Liver (tissue), 9 donors: ENCODE measurements around the gene STX19. TPM values are rescaled to one million over a fixed set of nuclear protein-coding genes. Genes with fewer than 3 reads are reported as not detected.

ENCODE experiments used
- DNase-seq: peaks from one replicate; pipeline ENCODE4 v3.0.0-alpha.2; 2017; ENCODE audit warnings: low spot score
- H3K27ac ChIP-seq, 2 donors: one replicate each; pipeline ENCODE4 v1.7.0; 2013; ENCODE audit warnings: inconsistent platforms in 2 of 2, low read length in 2 of 2, control low read depth in 1 of 2, low read depth in 1 of 2, mild to moderate bottlenecking in 1 of 2
- H3K27me3 ChIP-seq, 4 donors: one replicate each; pipeline versions ENCODE4 v1.6.1 to v1.7.0; 2013; ENCODE audit warnings: low read length in 3 of 4, inconsistent platforms in 1 of 4, mild to moderate bottlenecking in 1 of 4, moderate library complexity in 1 of 4; ENCODE audit not compliant: control insufficient read depth in 4 of 4, insufficient read depth in 4 of 4
- H3K36me3 ChIP-seq, 4 donors: one replicate each; pipeline versions ENCODE4 v1.6.1 to v1.7.0; 2013; ENCODE audit warnings: low read length in 3 of 4, mild to moderate bottlenecking in 3 of 4, low read depth in 1 of 4, moderate library complexity in 1 of 4; ENCODE audit not compliant: control insufficient read depth in 4 of 4, insufficient read depth in 3 of 4
- H3K4me1 ChIP-seq, 4 donors: one replicate each; pipeline versions ENCODE4 v1.6.1 to v1.7.0; 2013; ENCODE audit warnings: low read length in 3 of 4, mild to moderate bottlenecking in 3 of 4, moderate library complexity in 1 of 4; ENCODE audit not compliant: control insufficient read depth in 4 of 4, insufficient read depth in 4 of 4
- H3K4me3 ChIP-seq, 3 donors: one replicate each; pipeline versions ENCODE4 v1.6.1 to v1.7.0; 2013; ENCODE audit warnings: low read length in 3 of 3, control low read depth in 1 of 3, low read depth in 1 of 3, mild to moderate bottlenecking in 1 of 3
- H3K9ac ChIP-seq, 2 donors: one replicate each; pipeline ENCODE4 v1.7.0; 2013; ENCODE audit warnings: low read length in 2 of 2, mild to moderate bottlenecking in 2 of 2, moderate library complexity in 2 of 2, control low read depth in 1 of 2, low read depth in 1 of 2
- H3K9me3 ChIP-seq, 4 donors: one replicate each; pipeline versions ENCODE4 v1.6.1 to v1.7.0; 2013; ENCODE audit warnings: low read length in 3 of 4; ENCODE audit not compliant: control insufficient read depth in 4 of 4
- ATF3 ChIP-seq: IDR thresholded peaks from 2 replicates; pipeline ENCODE4 v1.6.1; 2016; ENCODE audit warnings: antibody characterized with exemption
- CTCF ChIP-seq: fragments of 150-350 bp; IDR thresholded peaks from 2 replicates; pipeline ENCODE4 v1.5.1; 2017; ENCODE audit warnings: improper control_type of control experiment, low read depth, low read length; ENCODE audit not compliant: missing input control
- EGR1 ChIP-seq, 2 donors: IDR thresholded peaks; 2 replicates each; pipeline ENCODE4 v1.6.1; 2016 to 2018; ENCODE audit warnings: antibody characterized with exemption in 2 of 2, low read depth in 2 of 2
- FOXA1 ChIP-seq: IDR thresholded peaks from 2 replicates; pipeline ENCODE4 v1.6.1; 2016; ENCODE audit warnings: antibody characterized with exemption
- FOXA2 ChIP-seq: IDR thresholded peaks from 2 replicates; pipeline ENCODE4 v1.6.1; 2016; ENCODE audit warnings: antibody characterized with exemption
- GABPA ChIP-seq, 2 donors: IDR thresholded peaks in 1 of 2; conservative IDR thresholded peaks in 1 of 2; 2 replicates each; pipeline ENCODE4 v1.6.1; 2016; ENCODE audit warnings: antibody characterized with exemption in 2 of 2, mild to moderate bottlenecking in 1 of 2, moderate library complexity in 1 of 2
- HNF4A ChIP-seq, 2 donors: conservative IDR thresholded peaks; 2 replicates each; pipeline ENCODE4 v1.6.1; 2016; ENCODE audit warnings: antibody characterized with exemption in 2 of 2, mild to moderate bottlenecking in 2 of 2
- HNF4G ChIP-seq: IDR thresholded peaks from 2 replicates; pipeline ENCODE4 v1.6.1; 2016; ENCODE audit warnings: antibody characterized with exemption
- JUND ChIP-seq, 2 donors: IDR thresholded peaks; 2 replicates each; pipeline ENCODE4 v1.6.1; 2016; ENCODE audit warnings: antibody characterized with exemption in 2 of 2
- MAX ChIP-seq: IDR thresholded peaks from 2 replicates; pipeline ENCODE4 v1.6.1; 2016; ENCODE audit warnings: antibody characterized with exemption
- NR2F2 ChIP-seq: IDR thresholded peaks from 2 replicates; pipeline ENCODE4 v1.6.1; 2016; ENCODE audit warnings: antibody characterized with exemption
- RAD21 ChIP-seq, 2 donors: IDR thresholded peaks; 2 replicates each; pipeline ENCODE4 v1.6.1; 2016; ENCODE audit warnings: antibody characterized with exemption in 2 of 2, mild to moderate bottlenecking in 2 of 2
- REST ChIP-seq: IDR thresholded peaks from 2 replicates; pipeline ENCODE4 v1.6.1; 2016; ENCODE audit warnings: antibody characterized with exemption, mild to moderate bottlenecking
- RXRA ChIP-seq, 2 donors: IDR thresholded peaks; 2 replicates each; pipeline ENCODE4 v1.6.1; 2017 to 2018; ENCODE audit warnings: antibody characterized with exemption in 2 of 2, mild to moderate bottlenecking in 1 of 2
- SP1 ChIP-seq: IDR thresholded peaks from 2 replicates; pipeline ENCODE4 v1.6.1; 2018; ENCODE audit warnings: antibody characterized with exemption, mild to moderate bottlenecking
- TAF1 ChIP-seq: conservative IDR thresholded peaks from 2 replicates; pipeline ENCODE4 v1.6.1; 2016; ENCODE audit warnings: antibody characterized with exemption, mild to moderate bottlenecking
- YY1 ChIP-seq: IDR thresholded peaks from 2 replicates; pipeline ENCODE4 v1.6.1; 2016; ENCODE audit warnings: antibody characterized with exemption, mild to moderate bottlenecking
- ZBTB33 ChIP-seq: IDR thresholded peaks from 2 replicates; pipeline ENCODE4 v1.6.1; 2016; ENCODE audit warnings: antibody characterized with exemption
- WGBS: extraction: QIAGEN DNeasy Blood & Tissue Kit; methylation state at CpG from one replicate; pipeline ENCODE4 v1.1.7; 2013; 5-methylcytosine and 5-hydroxymethylcytosine counted together
- polyA plus RNA-seq, 2 donors: library from polyadenylated mRNA; stranded (reverse) in 1 of 2; unstranded in 1 of 2; fragments of 200-250 nt in 1 of 2; fragments of >200 nt in 1 of 2; fragmentation: Nextera tagmentation in 1 of 2; extraction: Ambion mirVana in 1 of 2; gene quantifications; one replicate each; pipeline versions ENCODE4 v1.2.1 to v1.2.3, GENCODE V29; 2013 to 2015
- total RNA-seq, 2 donors: library from RNA; depleted of rRNA; stranded (reverse); fragments of >200 nt; gene quantifications; one replicate each; pipeline ENCODE4 v1.2.3, GENCODE V29; 2014
- donor health status: healthy.
- donor health status: healthy.
- donor health status: healthy.
- donor health status: healthy.
- donor health status: healthy.

Gene STX19
- total and polyA plus RNA-seq, 4 donors, result 0.18 TPM; not detected in 3

- peaks cover 0 to 6% (median 4%) of the 10 kb centered on the region in 4 donors for H3K4me1 ChIP-seq
- no peak for DNase-seq
- no peaks in the 10 kb centered on the region for H3K9me3 ChIP-seq
- H3K27me3 ChIP-seq, result no peaks in the 10 kb centered on the region
- H3K9ac ChIP-seq, result no peak overlapping the region
- 83% methylated on average over 1 of the region's 1 CpG for WGBS
- H3K4me3 ChIP-seq, result no peak overlapping the region
- no peaks in the 10 kb centered on the region for H3K36me3 ChIP-seq
- TF ChIP-seq GABPA (IDR thresholded peaks at IDR 0.05 in 1 of 2, conservative IDR thresholded peaks at IDR 0.05 in 1 of 2), result no peak
- no peak for TF ChIP-seq RAD21 (IDR thresholded peaks at IDR 0.05)
- TF ChIP-seq NR2F2, result no peak
- no peak for TF ChIP-seq FOXA1
- H3K27ac ChIP-seq, result no peak overlapping the region
Measured at GRCh38 chr3:94012185-94012584, 16.2 kb downstream of the STX19 start.

- WGBS, result 85% methylated on average over 3 of the region's 3 CpGs
- Histone ChIP-seq H3K4me3 (no peak overlapping the region), H3K4me1 (peaks cover 0 to 6% (median 4%) of the 10 kb centered on the region in 4 donors), H3K36me3 (no peaks in the 10 kb centered on the region), H3K27ac (no peak overlapping the region), H3K9me3 (no peaks in the 10 kb centered on the region), H3K27me3 (no peaks in the 10 kb centered on the region), H3K9ac (no peak overlapping the region)
- TF ChIP-seq MAX (no peak), HNF4G (no peak), TAF1 (no peak), FOXA1 (no peak), RXRA (IDR thresholded peaks at IDR 0.05) (no peak), HNF4A (conservative IDR thresholded peaks at IDR 0.05) (no peak), ZBTB33 (no peak), EGR1 (IDR thresholded peaks at IDR 0.05; ENCODE audit: low read depth in 2 of 2) (no peak), CTCF (no peak), FOXA2 (no peak), SP1 (no peak), RAD21 (IDR thresholded peaks at IDR 0.05) (no peak), NR2F2 (no peak), REST (no peak), JUND (IDR thresholded peaks at IDR 0.05) (no peak), YY1 (no peak), GABPA (IDR thresholded peaks at IDR 0.05 in 1 of 2, conservative IDR thresholded peaks at IDR 0.05 in 1 of 2) (no peak), ATF3 (no peak)
- DNase-seq, result no peak
Measured at GRCh38 chr3:94011233-94011711, 17.1 kb downstream of the STX19 start.
